ENCODE data around the gene HRH4.

HRH4 gene

GRCh38 chr18:24461996-24462395 is 1.6 kb downstream of the HRH4 start:
- DNase-seq (ENCODE audit: low read depth) = no peak
- TF ChIP-seq, protein P1, sequence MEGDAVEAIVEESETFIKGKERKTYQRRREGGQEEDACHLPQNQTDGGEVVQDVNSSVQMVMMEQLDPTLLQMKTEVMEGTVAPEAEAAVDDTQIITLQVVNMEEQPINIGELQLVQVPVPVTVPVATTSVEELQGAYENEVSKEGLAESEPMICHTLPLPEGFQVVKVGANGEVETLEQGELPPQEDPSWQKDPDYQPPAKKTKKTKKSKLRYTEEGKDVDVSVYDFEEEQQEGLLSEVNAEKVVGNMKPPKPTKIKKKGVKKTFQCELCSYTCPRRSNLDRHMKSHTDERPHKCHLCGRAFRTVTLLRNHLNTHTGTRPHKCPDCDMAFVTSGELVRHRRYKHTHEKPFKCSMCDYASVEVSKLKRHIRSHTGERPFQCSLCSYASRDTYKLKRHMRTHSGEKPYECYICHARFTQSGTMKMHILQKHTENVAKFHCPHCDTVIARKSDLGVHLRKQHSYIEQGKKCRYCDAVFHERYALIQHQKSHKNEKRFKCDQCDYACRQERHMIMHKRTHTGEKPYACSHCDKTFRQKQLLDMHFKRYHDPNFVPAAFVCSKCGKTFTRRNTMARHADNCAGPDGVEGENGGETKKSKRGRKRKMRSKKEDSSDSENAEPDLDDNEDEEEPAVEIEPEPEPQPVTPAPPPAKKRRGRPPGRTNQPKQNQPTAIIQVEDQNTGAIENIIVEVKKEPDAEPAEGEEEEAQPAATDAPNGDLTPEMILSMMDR (conservative IDR thresholded peaks at IDR 0.05; ENCODE audit: control insufficient read depth, insufficient read depth, low read depth, low read length) = no peak
- H3K4me3 ChIP-seq (ENCODE audit: control insufficient read depth, low read depth, low read length) = no peak overlapping the region

GRCh38 chr18:24462838-24463775 is 2.7 kb downstream of the HRH4 start:
- TF ChIP-seq, protein P1 (conservative IDR thresholded peaks at IDR 0.05; ENCODE audit: control insufficient read depth, insufficient read depth, low read depth, low read length) = no peak
- H3K4me3 ChIP-seq (ENCODE audit: control insufficient read depth, low read depth, low read length) = no peak overlapping the region
- no peak for DNase-seq (ENCODE audit: low read depth)

GRCh38 chr18:24465486-24465885 is 5.0 kb downstream of the HRH4 start:
- H3K4me3 ChIP-seq (ENCODE audit: control insufficient read depth, low read depth, low read length) = no peak overlapping the region
- no peak for DNase-seq (ENCODE audit: low read depth)
- TF ChIP-seq, protein P1 (conservative IDR thresholded peaks at IDR 0.05; ENCODE audit: control insufficient read depth, insufficient read depth, low read depth, low read length) = no peak

DNA sequence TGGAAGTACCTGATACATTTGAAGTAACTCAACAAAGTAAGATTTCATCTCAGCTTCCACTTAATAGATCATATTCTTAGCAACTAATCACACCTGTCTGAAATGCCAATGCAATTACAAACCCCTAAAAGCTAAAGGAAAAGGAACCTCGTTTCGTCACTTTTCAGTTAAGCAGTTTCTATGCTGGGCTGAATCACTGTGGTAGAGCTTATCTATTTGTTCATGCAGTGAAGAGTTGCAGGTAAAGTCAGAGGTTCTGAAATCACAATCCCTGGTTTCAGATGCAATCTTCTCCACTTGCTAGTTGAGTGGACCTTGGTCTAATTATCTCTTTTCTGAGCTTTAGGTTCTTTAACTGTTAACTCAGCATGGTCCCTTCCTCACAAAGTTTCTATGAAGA is 6.3 kb downstream of the HRH4 start:
- H3K4me3 ChIP-seq (ENCODE audit: control insufficient read depth, low read depth, low read length) = no peak overlapping the region
- TF ChIP-seq, protein P1 (conservative IDR thresholded peaks at IDR 0.05; ENCODE audit: control insufficient read depth, insufficient read depth, low read depth, low read length) = no peak
- no peak for DNase-seq (ENCODE audit: low read depth)

DNA sequence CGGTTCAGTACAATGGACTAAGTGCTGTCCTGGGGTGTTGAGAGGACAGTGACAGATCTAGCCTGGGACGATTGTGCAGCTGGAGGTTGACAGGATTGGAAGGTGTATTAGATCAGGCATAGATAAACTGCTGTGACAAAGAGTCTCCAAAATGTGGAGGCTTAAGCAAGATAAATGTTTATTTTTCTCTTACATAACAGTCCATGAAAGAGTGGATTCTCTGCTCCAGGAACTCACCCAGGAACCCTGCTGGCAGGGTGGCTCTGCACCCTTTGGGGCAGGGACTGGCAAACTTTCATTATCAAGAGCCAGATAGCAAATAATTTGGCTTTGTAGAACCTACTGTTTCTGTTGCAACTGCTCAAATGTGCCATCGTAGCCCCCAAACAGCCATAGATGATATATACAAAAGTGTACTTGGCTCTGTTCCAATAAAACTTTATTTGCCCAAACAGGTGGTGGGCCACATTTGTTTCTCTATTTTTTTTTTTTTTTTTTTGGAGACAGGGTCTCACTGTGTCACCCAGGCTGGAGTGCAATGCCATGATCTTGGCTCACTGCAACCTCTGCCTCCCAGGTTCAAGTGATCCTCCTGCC is 9.7 kb downstream of the HRH4 start:
- TF ChIP-seq, protein P1 (conservative IDR thresholded peaks at IDR 0.05; ENCODE audit: control insufficient read depth, insufficient read depth, low read depth, low read length) = no peak

GRCh38 chr18:24470805-24471204 is 10.4 kb downstream of the HRH4 start:
- DNase-seq (ENCODE audit: low read depth) = no peak
- TF ChIP-seq, protein P1 (conservative IDR thresholded peaks at IDR 0.05; ENCODE audit: control insufficient read depth, insufficient read depth, low read depth, low read length) = no peak
- no peak overlapping the region for H3K4me3 ChIP-seq (ENCODE audit: control insufficient read depth, low read depth, low read length)

More for the DNA sequence above, 9.7 kb downstream of the HRH4 start:
- H3K4me3 ChIP-seq (ENCODE audit: control insufficient read depth, low read depth, low read length) = no peak overlapping the region
- no peak for DNase-seq (ENCODE audit: low read depth)
